Measurements from ENCODE around the gene PTPRK.

- TF ChIP-seq TAF1 (IDR thresholded peaks at IDR 0.05; ENCODE audit: low read depth, low read length) (no peak), PAX5 (IDR thresholded peaks at IDR 0.05; ENCODE audit: insufficient read depth, low read length, severe bottlenecking) (no peak), POLR2AphosphoS5 (IDR thresholded peaks at IDR 0.05; ENCODE audit: low read depth, low read length) (no peak)
Observed at GRCh38 chr6:128487055-128487454, 33.3 kb downstream of the PTPRK start.

Measured in GM12891 (cell line).